Smooth muscle cell (in vitro differentiated cells): ENCODE data around the gene MID1. TPM values are rescaled to one million over a fixed set of nuclear protein-coding genes. Genes with fewer than 3 reads are reported as not detected.

ENCODE experiments used
- DNase-seq: peaks from one replicate; lab custom pipeline; 2025; ENCODE audit not compliant: unreplicated experiment; lab: John Stamatoyannopoulos, UW
- H2AFZ ChIP-seq: fragments of 200-600 bp; sonication (generic); 2 replicates; pipeline ENCODE4 v1.6.0; 2016; ENCODE audit warnings: antibody characterized with exemption, low read depth, mild to moderate bottlenecking
- H3F3A ChIP-seq: fragments of 200-600 bp; sonication (generic); 2 replicates; pipeline ENCODE4 v1.6.0; 2017; ENCODE audit warnings: antibody characterized with exemption, low read depth
- H3K27ac ChIP-seq: fragments of 200-600 bp; sonication (generic); 2 replicates; pipeline ENCODE4 v1.5.1; 2016; ENCODE audit warnings: low read depth, mild to moderate bottlenecking
- H3K27me3 ChIP-seq: fragments of 200-600 bp; sonication (generic); 2 replicates; pipeline ENCODE4 v1.6.1; 2016; ENCODE audit warnings: low read depth, mild to moderate bottlenecking
- H3K36me3 ChIP-seq: fragments of 200-600 bp; sonication (generic); 2 replicates; pipeline ENCODE4 v1.5.1; 2016; ENCODE audit warnings: low read depth
- H3K4me1 ChIP-seq: fragments of 200-600 bp; sonication (generic); 2 replicates; pipeline ENCODE4 v1.5.1; 2016; ENCODE audit warnings: low read depth
- H3K4me2 ChIP-seq: fragments of 200-600 bp; sonication (generic); 2 replicates; pipeline ENCODE4 v1.6.0; 2016; ENCODE audit warnings: mild to moderate bottlenecking
- H3K4me3 ChIP-seq: fragments of 200-600 bp; sonication (generic); 2 replicates; pipeline ENCODE4 v1.5.1; 2016; ENCODE audit warnings: mild to moderate bottlenecking
- H3K79me2 ChIP-seq: fragments of 200-600 bp; sonication (generic); 2 replicates; pipeline ENCODE4 v1.6.0; 2016; ENCODE audit warnings: low read depth, mild to moderate bottlenecking
- H3K9ac ChIP-seq: fragments of 200-600 bp; sonication (generic); 2 replicates; pipeline ENCODE4 v1.6.0; 2016; ENCODE audit warnings: low read depth
- H3K9me3 ChIP-seq: fragments of 200-600 bp; sonication (generic); replicated peaks from 2 replicates; pipeline ENCODE4 v1.5.1; 2016; ENCODE audit warnings: low read depth
- H4K20me1 ChIP-seq: fragments of 200-600 bp; sonication (generic); 2 replicates; pipeline ENCODE4 v1.6.0; 2016; ENCODE audit warnings: low read depth
- CTCF ChIP-seq: fragments of 200-600 bp; sonication (generic); IDR thresholded peaks from 2 replicates; pipeline ENCODE4 v1.5.1; 2017; ENCODE audit warnings: borderline replicate concordance, mild to moderate bottlenecking, antibody characterized with exemption; ENCODE audit not compliant: insufficient read depth, poor library complexity, severe bottlenecking
- WGBS: methylation state at CpG from one replicate; pipeline ENCODE4 v1.1.7; 2016; ENCODE audit warnings: low lambda C conversion rate; 5-methylcytosine and 5-hydroxymethylcytosine counted together
- polyA plus RNA-seq: library from polyadenylated mRNA; unstranded; fragments of >200 nt; fragmentation: Nextera tagmentation; extraction: Ambion mirVana; gene quantifications from 2 replicates; pipeline ENCODE4 v1.2.1, GENCODE V29; 2016
- total RNA-seq: library from RNA; depleted of rRNA; stranded (reverse); fragments of >200 nt; gene quantifications from 2 replicates; pipeline ENCODE4 v1.2.3, GENCODE V29; 2014

MID1 gene
- total and polyA plus RNA-seq, 2 experiments from 2014 or later, result 22.6 to 45.2 TPM

GRCh38 chrX:10471418-10471817 lies 149.0 kb downstream of the MID1 start:
- Histone ChIP-seq H4K20me1 (no peaks in the 10 kb centered on the region), H3K4me3 (no peak overlapping the region), H3K4me2 (no peak overlapping the region), H3K27ac (no peak overlapping the region), H3K4me1 (no peaks in the 10 kb centered on the region), H3K9ac (no peak overlapping the region), H3F3A (no peaks in the 10 kb centered on the region), H3K79me2 (no peaks in the 10 kb centered on the region), H2AFZ (no peak overlapping the region), H3K9me3 (no peaks in the 10 kb centered on the region), H3K36me3 (no peaks in the 10 kb centered on the region), H3K27me3 (no peaks in the 10 kb centered on the region)
- no peak for DNase-seq
- WGBS, result 68% methylated on average over 3 of the region's 3 CpGs
- no peak for TF ChIP-seq CTCF

GRCh38 chrX:10470009-10470408 lies 150.4 kb downstream of the MID1 start:
- DNase-seq, result no peak
- Histone ChIP-seq H3K9me3 (no peaks in the 10 kb centered on the region), H3K27ac (no peak overlapping the region)

GRCh38 chrX:10467793-10468192 lies 152.6 kb downstream of the MID1 start:
- no peak for DNase-seq
- H3K27ac ChIP-seq, result no peak overlapping the region

More at GRCh38 chrX:10470009-10470408, 150.4 kb downstream of the MID1 start:
- Histone ChIP-seq H3K4me1 (no peaks in the 10 kb centered on the region), H4K20me1 (no peaks in the 10 kb centered on the region), H3K9ac (no peak overlapping the region), H3K4me2 (no peak overlapping the region), H3K4me3 (no peak overlapping the region), H3K27me3 (no peaks in the 10 kb centered on the region), H3F3A (no peaks in the 10 kb centered on the region), H2AFZ (no peak overlapping the region), H3K79me2 (no peaks in the 10 kb centered on the region), H3K36me3 (no peaks in the 10 kb centered on the region)
- no peak for TF ChIP-seq CTCF

More at GRCh38 chrX:10467793-10468192, 152.6 kb downstream of the MID1 start:
- Histone ChIP-seq H4K20me1 (no peaks in the 10 kb centered on the region), H3K9me3 (no peaks in the 10 kb centered on the region), H3K27me3 (no peaks in the 10 kb centered on the region), H2AFZ (no peak overlapping the region), H3K4me1 (no peaks in the 10 kb centered on the region), H3K4me3 (no peak overlapping the region), H3K79me2 (no peaks in the 10 kb centered on the region), H3K36me3 (no peaks in the 10 kb centered on the region), H3K4me2 (no peak overlapping the region), H3F3A (no peaks in the 10 kb centered on the region), H3K9ac (no peak overlapping the region)
- 65% methylated on average over 3 of the region's 3 CpGs for WGBS
- TF ChIP-seq CTCF, result no peak
